Regular cardiac myocyte (primary cell): ENCODE results near the gene ZSWIM8. TPM values are rescaled to one million over a fixed set of nuclear protein-coding genes. Genes with fewer than 3 reads are reported as not detected.

ENCODE experiments used
- total RNA-seq: library from RNA; depleted of rRNA; stranded (reverse); fragments of >200 nt; gene quantifications from 2 replicates; pipeline ENCODE4 v1.2.3, GENCODE V29; 2014

The ZSWIM8 gene
- 39.7 and 83.4 TPM in 2 replicates for total RNA-seq

DNA sequence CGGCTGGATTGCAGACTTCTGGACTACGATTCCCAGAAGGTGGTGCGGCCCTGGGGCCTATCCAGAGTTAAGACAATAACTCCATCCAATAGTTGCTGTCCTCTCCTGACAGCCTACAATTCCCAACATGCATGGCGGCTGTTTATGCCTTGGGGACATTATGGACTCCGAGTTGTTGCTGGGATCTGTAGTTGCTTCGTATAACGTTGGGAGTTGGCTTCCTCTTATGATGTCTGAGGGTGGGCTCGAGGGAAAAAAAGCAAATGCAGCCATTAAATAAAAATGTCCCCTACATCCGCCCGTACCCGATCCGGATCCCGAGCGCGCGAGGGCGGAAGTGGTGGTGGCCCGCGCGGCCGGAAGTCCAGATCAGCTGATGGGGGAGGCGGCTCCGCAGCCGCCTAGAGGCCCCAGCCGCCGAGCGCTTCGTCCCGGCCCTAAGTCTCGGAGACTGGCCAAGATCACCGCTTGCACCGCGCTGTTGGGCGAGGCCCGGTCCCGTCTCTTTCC lies at the start of gene ZSWIM8:
ZSWIM8 (plus strand) TSS at position 396 of the 510 bp plus-strand sequence. CDS start 273 bp downstream, outside the sequence.

DNA sequence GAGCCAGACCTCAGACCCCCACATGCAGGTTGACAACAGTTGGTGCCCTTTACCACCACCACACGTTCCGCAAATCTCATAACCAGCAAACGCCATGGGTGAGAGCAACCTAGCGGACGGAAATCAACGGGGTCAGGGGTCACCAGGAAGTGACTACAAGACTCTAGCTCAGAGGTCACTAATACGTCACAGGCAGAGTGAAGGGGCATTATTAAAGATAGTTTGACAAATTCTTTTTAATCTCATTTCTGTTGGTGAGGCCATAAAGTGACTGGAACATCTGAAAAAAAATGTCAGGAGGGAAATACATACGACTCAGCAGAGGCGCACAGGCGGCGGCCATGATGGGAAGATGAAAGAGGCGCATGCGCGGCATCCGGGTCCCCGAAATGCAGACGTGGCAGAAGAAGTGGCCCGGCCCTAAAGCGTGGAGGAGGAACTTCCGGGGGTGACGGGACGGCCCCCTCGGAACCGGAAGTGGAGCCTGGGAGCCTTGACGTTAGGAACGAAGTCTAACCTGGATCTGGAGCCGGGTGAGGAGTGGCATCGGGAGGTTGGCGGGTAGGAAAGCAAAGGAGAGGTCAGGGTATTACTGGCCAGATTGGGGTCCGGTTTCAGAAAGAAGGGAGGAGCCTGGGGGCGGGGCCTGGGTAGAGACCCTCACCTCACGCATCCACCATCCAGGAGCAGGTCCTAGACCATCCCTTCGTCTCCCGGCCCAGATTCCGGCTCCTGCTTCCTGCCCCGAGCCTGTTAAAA lies 41.3 kb upstream of the ZSWIM8 start, which contains the start of gene SEC24C:
SEC24C (plus strand) TSS at position 468 of the 759 bp plus-strand sequence. CDS start 2,461 bp downstream, outside the sequence.

DNA sequence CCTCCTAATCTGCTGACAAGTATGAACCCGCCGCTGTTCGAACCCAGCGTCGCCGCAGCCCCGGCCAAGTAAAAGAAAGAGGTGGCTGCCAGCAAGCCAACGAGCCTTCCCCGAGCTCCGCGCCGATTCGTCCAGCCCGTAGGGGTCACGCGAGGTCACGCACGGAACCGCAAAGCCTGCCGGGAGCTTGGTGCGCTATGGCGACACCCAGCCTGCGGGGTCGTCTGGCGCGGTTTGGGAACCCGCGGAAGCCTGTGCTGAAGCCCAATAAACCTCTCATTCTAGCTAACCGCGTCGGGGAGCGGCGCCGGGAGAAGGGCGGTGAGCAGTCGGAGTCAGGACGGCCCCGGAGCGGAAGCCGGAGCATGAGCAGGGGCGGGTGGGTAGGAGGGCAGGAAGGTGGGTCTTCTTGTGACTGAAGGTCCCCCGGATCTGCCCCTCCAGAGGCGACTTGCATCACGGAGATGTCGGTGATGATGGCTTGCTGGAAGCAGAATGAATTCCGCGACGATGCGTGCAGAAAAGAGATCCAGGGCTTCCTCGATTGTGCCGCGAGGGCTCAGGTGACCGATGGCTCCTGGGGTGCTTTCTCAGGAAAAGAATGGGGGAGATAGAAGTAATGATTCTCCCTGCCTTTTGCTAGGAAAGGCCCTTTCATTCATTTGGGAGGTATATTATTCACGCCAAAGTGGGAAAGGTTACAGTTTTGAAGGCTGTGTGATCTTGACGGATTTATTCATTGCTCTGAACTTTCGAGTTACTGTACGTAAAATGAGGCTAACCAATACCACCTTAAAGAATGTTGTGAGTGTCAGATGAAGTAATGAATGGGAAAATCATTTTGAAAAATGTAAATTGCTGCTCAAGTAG lies 3.3 kb upstream of the ZSWIM8 start, which contains the start of gene CHCHD1:
CHCHD1 (plus strand) TSS at position 170 of the 870 bp plus-strand sequence; CDS start at position 198, 28 bp downstream.

Other genes with a start within 250 kb of the ZSWIM8 start
- 6.1 and 6.8 TPM in 2 replicates for gene USP54, start 194.3 kb upstream of the ZSWIM8 start, total RNA-seq
- gene MYOZ1, start 144.1 kb upstream of the ZSWIM8 start, total RNA-seq, result 0.19 and 0.28 TPM in 2 replicates
- under 0.01 TPM in 2 replicates for gene SYNPO2L, start 129.6 kb upstream of the ZSWIM8 start, total RNA-seq
- gene AGAP5, start 87.5 kb upstream of the ZSWIM8 start, total RNA-seq, result 2.0 and 2.1 TPM in 2 replicates
- gene SEC24C, start 41.2 kb upstream of the ZSWIM8 start, total RNA-seq, result 37.8 and 64.8 TPM in 2 replicates
- 17.8 and 30.1 TPM in 2 replicates for gene CHCHD1, start 3.6 kb upstream of the ZSWIM8 start, total RNA-seq
- gene NDST2, start 26.0 kb downstream of the ZSWIM8 start, total RNA-seq, result 6.3 and 7.0 TPM in 2 replicates
- gene CAMK2G, start 88.9 kb downstream of the ZSWIM8 start, total RNA-seq, result 18.8 and 22.8 TPM in 2 replicates
- 53.0 and 130 TPM in 2 replicates for gene PLAU, start 125.5 kb downstream of the ZSWIM8 start, total RNA-seq
- 186 and 187 TPM in 2 replicates for gene VCL, start 212.5 kb downstream of the ZSWIM8 start, total RNA-seq